ENCODE results near the gene SOD3. TPM values are rescaled to one million over a fixed set of nuclear protein-coding genes. Genes with fewer than 3 reads are reported as not detected.

The SOD3 gene, protein sequence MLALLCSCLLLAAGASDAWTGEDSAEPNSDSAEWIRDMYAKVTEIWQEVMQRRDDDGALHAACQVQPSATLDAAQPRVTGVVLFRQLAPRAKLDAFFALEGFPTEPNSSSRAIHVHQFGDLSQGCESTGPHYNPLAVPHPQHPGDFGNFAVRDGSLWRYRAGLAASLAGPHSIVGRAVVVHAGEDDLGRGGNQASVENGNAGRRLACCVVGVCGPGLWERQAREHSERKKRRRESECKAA
- 0.35 and 0.58 TPM in 2 replicates for total RNA-seq

DNA sequence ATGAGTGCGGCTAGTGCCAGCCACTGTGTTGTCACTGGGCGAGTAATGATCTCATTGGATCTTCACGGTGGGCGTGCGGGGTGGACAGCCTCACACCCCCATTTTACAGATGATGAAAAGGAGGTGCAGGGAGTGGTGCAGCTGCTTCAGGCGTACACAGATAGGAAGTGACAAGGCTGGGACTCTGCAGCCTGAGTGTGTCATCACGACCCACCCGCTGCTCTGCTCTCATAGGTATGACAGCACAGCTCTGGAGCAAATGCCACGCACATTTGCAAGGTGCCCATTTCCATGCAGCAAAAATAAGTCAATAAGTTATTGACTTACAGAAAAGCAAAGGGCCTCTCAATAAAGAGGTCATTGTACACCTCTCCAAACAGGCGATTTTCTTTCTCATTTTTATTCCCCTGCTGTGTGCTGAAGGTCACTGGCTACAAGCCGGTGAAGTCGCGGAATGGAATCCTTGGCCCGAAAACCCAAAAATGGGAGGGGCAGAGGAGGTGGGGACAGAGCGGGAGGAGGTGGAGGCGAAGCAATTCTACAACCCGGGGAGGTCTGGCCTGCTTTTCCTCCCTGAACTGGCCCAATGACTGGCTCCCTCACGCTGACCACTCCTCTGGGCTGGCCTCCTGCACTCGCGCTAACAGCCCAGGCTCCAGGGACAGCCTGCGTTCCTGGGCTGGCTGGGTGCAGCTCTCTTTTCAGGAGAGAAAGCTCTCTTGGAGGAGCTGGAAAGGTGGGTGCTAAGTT lies at the start of gene SOD3:
SOD3 (plus strand) TSS at position 658 of the 750 bp plus-strand sequence. CDS start 3,949 bp downstream, outside the sequence.
- no peak for DNase-seq (ENCODE audit: extremely low read depth, low read depth, low spot score)

DNA sequence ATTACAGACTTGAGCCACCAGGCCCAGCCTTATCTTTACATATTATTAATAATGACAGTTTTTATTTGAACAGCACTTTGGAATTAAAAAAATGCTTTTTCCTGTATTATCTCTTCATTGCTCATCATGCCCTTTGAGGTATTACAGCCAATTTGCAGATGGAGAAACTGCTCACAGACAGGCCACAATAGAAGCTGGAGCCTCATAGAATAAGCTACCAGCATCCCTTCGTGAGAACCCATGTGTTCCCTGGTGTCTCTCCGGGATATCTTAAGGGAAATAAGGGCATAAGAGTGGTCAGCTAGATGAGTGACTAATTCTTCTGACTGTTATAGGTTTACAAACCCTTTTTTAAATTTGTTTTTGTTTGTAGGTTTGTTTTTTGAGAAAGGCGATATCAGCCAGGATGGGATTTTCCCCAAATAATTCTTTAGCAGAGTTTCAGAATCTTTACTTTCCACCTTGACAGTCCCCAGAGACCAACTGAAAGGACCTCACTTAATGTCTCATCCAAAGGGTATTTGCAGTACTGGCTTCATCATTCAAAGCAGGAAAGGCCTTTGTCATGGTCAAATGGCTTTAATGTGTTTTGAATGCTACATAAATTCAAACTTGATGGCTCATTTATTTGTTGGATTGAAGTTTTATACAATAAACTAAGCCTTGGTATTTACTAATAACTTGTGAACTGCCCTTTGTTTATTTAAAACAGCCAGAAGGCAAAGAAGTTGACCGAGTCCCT lies 48.0 kb upstream of the SOD3 start:
- DNase-seq (ENCODE audit: extremely low read depth, low read depth, low spot score) = no peak

DNA sequence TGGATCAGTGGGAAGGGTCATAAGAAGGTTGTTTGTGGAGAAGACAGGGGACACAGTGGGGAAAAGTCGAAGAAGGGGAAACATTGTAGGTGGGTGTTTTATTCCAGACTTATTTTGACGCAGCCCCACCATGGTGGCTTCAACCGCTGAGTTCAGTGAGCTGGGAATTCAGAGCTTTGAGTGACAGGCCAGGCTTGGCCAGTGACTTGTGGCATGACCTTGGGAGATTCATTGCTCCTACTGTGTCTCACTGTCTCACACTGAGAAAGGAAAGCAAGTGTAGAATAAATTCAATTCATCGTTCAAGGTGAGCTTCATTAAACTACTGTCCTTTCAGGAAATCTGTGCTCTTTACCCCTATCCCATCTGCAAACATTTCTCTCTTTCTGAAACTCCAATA lies 47.4 kb upstream of the SOD3 start:
- DNase-seq (ENCODE audit: extremely low read depth, low read depth, low spot score) = no peak

DNA sequence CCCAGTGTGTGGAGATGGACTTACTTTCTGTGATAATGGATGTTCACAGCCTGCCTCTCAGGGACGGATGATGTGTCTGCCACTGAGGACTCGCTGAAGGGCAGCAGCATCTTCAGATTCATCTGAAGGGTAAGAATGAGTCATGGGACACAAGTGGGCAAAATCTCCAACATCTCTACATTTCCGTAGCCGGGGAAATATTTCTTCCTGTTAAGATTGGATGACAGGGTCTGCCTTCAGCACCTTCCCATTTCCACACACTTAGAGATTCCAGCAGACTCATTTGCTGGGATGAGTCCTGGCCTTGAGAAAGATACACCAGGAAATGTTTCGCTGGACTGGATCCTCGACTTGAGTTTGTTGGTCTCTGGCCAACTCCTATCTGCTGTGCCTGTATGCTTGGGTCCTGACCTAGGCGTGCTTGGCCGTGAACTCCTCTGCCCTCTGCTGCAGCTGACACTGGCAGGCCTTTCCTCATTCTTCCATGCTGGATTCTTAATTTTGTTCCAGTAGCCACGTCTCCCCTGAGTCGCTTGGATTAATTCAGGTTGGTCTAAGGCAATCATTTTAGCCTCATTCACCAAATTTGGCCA lies 46.5 kb upstream of the SOD3 start:
- DNase-seq (ENCODE audit: extremely low read depth, low read depth, low spot score) = no peak

DNA sequence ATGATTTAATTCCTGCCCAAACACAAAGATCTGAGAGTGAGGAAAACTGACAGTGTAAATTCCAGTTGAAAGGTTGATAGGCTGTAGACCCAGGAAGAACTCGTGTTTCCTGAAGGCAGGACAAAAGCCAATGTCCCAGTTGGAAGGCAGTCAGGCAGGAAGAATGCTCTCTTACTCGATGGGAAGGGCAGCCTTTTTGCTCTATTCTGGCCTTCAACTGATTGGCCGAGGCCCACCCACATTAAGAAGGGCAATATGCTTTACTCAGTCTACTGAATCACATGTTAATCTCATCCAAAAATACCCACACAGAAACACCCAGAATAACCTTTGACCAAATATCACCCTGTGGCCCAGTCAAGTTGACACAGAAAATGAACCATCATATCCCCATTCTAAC lies 45.3 kb upstream of the SOD3 start:
- DNase-seq (ENCODE audit: extremely low read depth, low read depth, low spot score) = no peak

DNA sequence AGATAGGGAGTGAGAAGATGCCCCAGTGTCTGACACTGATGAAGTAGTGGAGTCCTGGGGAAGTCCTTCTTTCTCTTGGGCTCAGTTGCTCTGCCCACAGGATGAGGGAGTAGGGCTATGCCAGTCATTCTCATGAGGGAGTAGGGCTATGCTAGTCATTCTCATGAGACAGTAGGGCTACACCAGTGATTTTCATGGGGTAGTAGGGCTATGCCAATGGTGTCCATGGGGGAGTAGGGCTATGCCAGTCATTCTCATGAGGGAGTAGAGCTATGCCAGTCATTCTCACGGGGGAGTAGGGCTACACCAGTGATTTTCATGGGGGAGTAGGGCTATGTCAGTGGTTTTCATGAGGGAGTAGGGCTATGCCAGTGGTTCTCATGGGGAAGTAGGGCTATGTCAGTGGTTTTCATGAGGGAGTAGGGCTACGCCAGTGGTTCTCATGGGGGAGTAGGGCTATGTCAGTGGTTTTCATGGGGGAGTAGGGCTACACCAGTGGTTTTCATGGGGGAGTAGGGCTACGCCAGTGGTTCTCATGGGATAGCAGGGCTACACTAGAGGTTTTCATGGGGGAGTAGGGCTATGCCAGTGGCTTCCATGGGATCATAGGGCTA lies 43.3 kb upstream of the SOD3 start:
- no peak for DNase-seq (ENCODE audit: extremely low read depth, low read depth, low spot score)

DNA sequence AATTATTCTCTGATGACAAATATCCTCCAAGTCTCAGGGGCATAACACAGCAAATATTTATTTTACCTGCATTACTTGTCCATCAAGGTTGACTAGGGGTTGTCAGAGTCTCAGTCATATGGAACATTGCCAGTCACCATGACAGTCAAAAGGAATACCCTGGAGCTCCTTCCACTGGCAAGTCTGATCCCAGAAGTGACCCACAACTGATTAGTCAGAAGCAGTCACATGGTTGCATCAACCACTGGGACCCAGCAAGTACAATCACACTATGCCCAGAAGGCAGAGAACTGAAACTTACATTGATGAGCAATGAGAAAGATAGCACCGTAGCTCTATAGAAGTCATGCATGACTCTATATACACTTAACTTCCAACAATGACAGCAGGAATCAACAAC lies 41.9 kb upstream of the SOD3 start:
- no peak for DNase-seq (ENCODE audit: extremely low read depth, low read depth, low spot score)

DNA sequence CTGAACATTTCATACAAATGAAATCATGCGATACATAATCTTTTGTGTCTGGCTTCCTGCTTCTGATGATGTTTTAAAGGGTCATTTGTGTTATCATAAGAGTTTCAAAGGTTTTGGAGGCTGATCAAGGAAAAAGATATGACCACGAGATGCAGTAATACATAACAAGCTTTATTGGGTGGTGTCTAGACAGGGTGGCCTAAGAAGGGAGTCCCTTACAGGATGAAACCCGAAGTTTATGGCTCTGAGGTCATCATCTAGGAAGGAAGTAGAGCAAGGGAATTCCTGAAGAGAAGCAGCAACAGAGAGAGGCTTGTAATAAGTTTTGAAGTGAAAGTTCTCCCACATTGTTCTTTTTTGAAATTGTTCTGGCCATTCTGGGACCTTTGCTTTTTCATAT lies 40.8 kb upstream of the SOD3 start:
- DNase-seq (ENCODE audit: extremely low read depth, low read depth, low spot score) = peak; percentile 22

DNA sequence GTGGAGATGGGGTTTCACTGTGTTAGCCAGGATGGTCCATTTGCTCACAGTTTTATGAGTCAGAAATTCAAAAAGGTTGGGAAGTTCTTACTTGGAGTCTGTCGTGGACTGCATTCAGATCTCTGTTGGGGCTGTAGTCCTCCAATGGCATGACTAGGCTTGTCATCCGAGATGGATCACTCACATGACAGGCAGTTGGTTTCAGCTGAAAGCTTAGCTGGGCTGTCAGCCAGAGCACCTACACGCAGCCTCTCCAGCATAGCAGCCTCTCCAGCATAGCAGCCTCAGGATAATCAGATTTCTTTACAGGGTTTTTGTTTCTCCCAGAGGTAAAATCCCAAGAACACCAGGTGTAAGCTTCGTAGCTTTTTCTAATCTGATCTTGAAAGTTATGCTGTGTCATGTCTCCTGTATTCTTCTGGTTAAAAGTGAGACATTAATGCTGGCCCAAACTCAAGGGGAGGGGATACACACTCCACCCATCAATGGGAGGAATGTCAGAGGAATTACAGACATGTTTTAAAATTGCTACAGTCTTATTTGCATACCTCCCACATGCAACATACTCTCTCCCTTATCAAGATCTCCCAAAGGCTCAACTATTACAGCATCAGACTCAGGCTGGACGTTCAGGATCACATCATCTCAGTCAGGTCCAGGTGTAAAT lies 31.6 kb upstream of the SOD3 start:
- no peak for DNase-seq (ENCODE audit: extremely low read depth, low read depth, low spot score)

DNA sequence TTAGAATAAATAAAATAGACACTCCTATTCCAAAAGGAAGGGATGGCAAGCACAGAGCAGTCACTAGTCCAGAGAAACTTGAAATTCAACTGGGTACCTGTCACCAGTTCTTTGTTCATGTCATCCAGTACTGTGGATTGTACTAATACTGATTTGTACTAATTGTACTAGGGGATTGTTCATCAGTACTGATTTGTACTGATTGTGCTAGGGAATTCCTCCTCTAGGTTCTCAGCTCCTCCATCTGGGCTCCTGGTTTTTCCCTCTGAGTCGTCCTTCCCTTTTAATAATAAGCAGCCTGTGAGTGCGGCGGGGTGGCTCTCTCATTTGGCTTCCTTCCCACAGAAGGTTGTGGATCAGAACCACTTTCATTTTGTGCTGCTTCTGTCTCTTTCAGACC lies 31.0 kb upstream of the SOD3 start:
- no peak for DNase-seq (ENCODE audit: extremely low read depth, low read depth, low spot score)

DNA sequence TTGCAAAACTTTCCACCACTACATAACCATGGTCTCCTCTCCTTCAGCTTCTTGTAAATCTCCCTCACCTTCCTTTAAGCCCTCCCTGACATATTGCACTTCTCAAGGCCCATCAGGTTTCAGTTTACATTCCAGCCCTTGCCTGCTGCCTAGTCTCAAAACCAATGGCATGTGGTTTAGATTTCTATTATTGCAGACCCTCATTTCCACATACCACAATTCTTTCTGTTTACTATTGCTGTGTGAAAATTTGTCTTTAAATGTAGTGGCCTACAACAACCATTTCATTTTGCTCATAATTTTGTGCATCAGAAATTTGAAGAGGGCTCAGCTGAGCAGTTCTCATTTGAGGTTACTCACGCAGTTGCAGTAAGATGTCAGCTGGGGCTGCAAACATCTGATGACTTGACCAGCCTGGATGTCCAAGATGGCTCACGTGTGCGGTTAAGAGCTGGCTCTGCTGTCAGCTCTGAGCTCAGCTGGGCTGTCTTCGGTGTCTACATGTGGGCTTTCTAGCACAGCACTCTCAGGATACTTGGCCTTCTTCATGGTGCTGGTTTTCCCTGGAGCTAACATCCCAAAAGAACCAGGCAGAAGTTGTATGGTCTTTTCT lies 29.9 kb upstream of the SOD3 start:
- DNase-seq (ENCODE audit: extremely low read depth, low read depth, low spot score) = no peak

DNA sequence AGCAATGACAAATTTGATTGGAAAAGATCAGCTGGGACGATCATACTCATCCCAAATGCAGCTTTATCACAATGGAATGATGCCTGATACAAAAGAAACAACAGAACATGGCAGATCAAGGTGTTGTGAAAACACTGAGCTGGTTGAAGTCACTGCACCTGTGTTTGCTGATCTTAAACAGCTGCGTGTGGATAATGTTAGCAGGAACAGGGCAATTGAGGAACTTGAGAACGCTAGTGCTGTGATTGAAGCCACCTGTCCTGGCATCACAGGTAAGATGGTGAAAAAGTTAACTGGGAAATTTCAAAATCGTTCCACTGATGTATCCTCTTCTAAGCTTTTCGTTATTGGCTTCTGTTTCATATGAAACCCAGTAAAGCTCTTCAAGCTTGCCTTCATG lies 27.4 kb upstream of the SOD3 start:
- no peak for DNase-seq (ENCODE audit: extremely low read depth, low read depth, low spot score)

DNA sequence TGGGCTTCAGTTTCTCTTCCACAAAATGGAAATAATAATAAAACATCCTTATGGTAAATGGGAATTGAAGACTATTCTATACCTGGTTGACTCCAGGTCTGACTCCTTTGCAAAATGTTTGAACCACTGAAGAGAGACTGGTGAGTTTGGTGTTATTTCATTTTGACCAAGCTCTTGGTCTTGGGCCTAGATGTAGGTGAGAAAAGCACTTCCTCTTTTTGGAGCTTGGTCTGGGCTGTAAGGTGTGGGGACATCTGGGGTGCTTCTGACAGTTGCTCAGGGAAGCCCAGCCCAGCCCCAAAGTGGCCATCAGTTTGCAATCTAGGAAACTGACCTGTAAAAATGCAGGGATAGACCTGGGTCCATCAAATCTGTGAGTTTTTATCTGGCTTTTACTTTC lies 26.8 kb upstream of the SOD3 start:
- no peak for DNase-seq (ENCODE audit: extremely low read depth, low read depth, low spot score)

DNA sequence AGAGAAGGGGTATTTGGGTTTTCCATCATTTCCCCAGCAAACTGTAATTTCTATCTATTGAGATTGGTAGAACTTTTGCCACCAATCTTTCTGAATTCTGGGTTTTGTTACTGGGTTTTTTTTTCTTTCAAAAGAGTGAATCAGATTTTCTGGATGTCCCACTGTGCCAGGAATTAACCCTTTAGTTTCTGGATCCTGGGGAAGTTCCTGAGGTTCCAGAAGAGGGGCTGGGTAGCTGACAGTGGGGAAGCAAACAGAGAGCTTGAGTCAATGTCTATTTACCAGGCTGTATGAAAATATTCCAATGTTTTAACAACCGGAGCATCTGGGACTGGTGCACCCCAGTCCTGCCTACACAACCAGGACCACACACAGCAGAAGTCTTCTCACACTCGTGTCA lies 25.8 kb upstream of the SOD3 start:
- no peak for DNase-seq (ENCODE audit: extremely low read depth, low read depth, low spot score)

DNA sequence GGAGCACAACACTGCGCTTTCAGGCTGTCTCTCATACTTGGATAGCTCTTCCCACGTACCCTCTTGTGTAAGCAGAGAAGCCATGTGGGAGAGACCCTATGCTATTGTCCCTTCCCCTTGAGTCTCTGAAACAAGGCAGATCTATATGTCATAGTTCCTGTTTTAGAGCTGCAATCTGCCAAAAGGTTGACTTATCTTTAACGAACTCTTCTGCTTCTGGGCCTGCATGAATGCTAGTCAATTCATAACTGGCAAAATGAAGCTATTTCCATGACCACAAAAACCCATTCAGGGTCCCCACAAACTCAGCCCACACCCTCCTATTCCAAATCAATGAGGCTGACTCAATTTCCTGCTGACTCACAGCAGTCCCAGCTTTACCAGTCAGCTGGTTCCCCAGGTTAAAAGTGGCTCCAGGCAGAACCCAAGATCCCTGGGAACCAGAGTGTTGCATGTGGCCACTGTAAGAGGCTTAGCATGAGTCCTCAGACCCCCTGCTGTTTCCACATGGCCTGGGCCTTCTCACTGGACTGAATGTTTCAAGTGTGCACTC lies 25.3 kb upstream of the SOD3 start:
- peak; percentile 14 for DNase-seq (ENCODE audit: extremely low read depth, low read depth, low spot score)

DNA sequence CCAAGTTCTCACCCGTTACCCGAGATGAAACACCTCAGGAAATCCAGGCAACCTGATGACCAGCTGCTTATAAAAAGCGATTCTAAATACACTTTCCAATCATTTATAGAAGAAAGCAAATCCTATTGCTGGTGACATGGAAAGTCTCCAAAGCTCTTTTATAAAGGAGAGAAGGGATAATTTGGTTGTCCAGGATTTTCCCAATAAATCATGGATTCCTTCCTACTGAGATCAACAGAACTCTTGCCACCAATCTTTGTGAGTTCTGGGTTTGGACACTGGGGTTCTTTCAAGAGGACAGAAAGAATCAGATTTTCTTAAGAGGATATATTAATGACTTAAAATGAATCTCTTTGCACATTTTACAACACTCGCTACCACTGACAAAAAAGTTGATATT lies 24.7 kb upstream of the SOD3 start:
- DNase-seq (ENCODE audit: extremely low read depth, low read depth, low spot score) = no peak

DNA sequence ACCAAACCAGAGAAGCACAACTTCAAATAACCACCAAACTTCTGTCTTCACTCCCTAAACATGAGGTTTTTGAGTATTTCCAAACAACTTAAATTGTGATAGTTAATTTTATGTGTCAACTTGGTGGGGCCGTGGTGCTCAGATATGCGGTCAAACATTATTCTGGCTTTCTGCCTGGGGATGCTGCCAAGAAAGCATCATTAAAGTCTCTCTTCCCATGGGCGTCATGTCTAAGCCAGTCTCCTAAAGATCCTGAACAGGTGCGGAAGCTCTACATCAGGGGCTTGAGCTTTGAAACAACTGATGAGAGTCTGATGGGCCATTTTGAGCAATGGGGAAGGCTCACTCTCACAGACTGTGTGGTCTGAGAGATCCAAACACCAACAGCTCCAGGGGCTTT lies 24.1 kb upstream of the SOD3 start:
- no peak for DNase-seq (ENCODE audit: extremely low read depth, low read depth, low spot score)

DNA sequence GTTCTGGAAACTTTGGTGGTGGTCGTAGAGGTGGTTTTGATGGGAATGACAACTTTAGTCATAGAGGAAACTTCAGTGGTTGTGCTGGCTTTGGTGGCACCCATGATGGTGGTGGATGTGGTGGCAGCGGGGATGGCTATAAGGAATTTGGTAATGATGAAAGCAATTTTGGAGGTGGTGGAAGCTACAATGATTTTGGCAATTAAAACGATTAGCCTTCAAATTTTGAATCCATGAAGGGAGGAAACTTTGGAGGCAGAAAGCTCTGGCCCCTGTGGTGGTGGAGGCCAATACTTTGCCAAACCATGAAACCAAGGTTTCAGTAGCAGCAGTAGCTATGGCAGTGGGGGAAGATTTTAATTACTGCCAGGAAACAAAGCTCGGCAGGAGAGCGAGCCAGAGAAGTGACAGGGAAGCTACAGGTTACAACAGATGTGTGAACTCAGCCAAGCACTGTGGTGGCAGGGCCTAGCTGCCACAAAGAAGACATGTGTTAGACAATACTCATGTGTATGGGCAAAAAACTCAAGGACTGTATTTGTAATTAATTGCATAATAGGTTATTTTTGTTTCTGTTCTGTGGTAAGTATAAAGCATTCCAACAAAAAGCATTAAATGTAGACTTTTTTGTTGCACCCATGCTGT lies 23.2 kb upstream of the SOD3 start:
- no peak for DNase-seq (ENCODE audit: extremely low read depth, low read depth, low spot score)

DNA sequence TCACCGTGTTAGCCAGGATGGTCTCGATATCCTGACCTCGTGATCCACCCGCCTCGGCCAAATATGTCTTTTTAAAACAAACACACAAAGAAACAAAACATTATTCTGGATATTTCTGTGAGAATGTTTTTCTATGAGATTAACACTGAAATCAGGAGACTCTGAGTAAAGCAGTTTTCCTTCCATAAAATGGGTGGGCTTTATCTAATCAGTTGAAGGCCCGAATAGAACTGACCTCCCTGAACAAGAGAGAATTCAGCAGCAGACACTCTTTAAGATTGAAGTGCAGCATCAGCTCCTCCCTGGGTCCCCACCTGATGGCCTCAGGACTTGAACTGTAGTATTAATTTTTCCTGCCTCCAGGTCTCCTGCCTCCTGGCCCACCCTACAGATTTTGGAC lies 22.4 kb upstream of the SOD3 start:
- no peak for DNase-seq (ENCODE audit: extremely low read depth, low read depth, low spot score)
